Measurements from ENCODE around the gene C2orf92. TPM values are rescaled to one million over a fixed set of nuclear protein-coding genes. Genes with fewer than 3 reads are reported as not detected.

The C2orf92 gene
- total RNA-seq, 3 donors from 2014 or later, result 11.2 to 49.5 (median 27.9) TPM

DNA sequence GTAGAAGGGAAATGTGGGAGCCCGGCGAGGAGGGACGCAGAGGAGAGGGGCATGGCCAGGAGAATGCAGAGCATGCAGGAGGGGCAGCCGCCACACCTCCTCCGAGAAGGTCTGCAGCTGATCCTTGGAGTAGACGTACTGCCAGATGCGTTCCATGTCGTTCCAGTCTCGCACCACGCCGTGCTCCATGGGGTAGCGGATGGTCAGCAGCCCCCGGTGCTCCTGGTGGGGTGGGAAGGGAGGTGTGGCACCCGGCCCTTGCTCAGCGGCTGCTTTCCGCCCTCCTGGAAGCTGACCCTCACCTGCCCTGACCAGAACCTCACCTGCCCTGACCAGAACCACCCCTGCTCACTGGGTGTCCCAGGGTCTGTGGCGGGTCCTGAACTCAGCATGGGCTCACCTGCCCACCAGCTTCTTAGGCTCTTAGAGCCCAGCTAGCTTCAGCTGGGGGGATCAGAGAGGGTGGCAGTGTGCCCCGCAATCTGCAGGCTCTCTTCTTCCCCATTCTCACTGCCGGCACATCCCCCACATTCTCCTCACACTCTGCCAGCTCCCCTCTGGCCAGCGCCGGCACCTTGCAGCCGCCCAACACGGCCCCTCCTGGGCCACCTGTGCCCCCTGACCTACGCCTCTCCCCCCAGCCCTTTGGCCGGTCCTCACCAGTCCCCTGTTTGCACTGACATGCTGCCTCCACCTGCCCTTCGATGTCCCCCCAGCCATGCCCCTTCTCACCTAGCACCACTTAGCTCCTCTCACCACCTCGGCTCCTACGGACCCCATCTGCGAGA lies 10.1 kb upstream of the C2orf92 start:
- intact Hi-C loops (cut with DNase I; ENCODE audit: low total_unique reads), result no loop called here
- Histone ChIP-seq H3K9me3 (peaks cover 0 to 3% of the 10 kb centered on the region in 2 donors), H3K4me3 (no peak overlapping the region), H3K27ac (no peak overlapping the region), H3K27me3 (no peaks in the 10 kb centered on the region), H3K36me3 (peaks cover 9% of the 10 kb centered on the region), H3K4me1 (peaks cover 3 to 16% of the 10 kb centered on the region in 2 donors)
- no peak for TF ChIP-seq POLR2A (IDR thresholded peaks at IDR 0.05)
- no peak for DNase-seq (ENCODE audit: low spot score in 2 of 2)

DNA sequence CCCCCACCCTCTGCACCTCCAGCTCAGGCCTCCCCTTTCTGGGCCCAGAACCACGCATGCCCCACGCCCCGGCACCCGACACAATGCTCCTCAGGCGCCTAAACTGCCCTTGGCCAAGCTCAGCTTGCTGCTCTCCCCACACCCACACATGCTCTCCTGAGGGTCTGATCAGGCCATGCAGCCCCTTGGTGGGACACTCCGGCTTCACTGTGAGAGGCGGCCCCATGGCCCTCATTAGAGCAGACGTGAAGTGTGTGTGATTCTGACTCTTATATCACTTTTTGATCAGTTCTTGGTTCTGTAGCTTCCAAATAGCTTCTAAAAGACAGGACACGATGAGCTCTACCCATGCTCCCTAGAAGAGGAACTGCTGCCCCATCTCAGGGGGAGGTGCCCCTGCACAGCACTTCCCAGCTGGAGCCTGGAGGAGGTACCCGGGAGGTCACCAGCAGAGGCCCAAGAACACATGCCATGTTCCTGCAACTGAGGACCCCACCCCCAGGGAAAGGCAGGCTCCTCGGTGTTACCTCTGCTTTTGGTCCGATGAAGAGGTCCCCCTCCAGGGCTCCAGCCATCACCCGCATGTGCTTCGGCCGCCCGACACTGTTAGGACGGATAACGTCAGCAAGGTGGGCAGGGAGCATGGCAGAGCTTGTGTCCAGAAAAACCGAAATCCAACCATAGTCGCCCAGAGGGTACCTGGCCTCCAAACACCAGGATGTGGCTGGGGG lies 9.3 kb upstream of the C2orf92 start:
- intact Hi-C loops (cut with DNase I; ENCODE audit: low total_unique reads), result no loop called here
- peaks cover 5% of the 10 kb centered on the region for H3K36me3 ChIP-seq
- H3K4me3 ChIP-seq, result no peak overlapping the region
- no peaks in the 10 kb centered on the region for H3K27me3 ChIP-seq
- H3K9me3 ChIP-seq, result no peaks in the 10 kb centered on the region
- H3K27ac ChIP-seq, result no peak overlapping the region
- DNase-seq (ENCODE audit: low spot score in 2 of 2), result no peak
- TF ChIP-seq POLR2AphosphoS5 (IDR thresholded peaks at IDR 0.05), result no peak
- TF ChIP-seq POLR2A (IDR thresholded peaks at IDR 0.05), result no peak
- TF ChIP-seq CTCF (IDR thresholded peaks at IDR 0.05), result no peak
- peaks cover 3 to 16% of the 10 kb centered on the region in 2 donors for H3K4me1 ChIP-seq

GRCh38 chr2:97660775-97661389 lies 8.6 kb upstream of the C2orf92 start:
- Histone ChIP-seq H3K36me3 (peaks cover 5% of the 10 kb centered on the region), H3K27me3 (no peaks in the 10 kb centered on the region), H3K27ac (no peak overlapping the region), H3K4me3 (no peak overlapping the region), H3K9me3 (no peaks in the 10 kb centered on the region), H3K4me1 (peaks cover 3 to 16% of the 10 kb centered on the region in 2 donors)
- intact Hi-C loops (cut with DNase I; ENCODE audit: low total_unique reads), result no loop called here
- TF ChIP-seq POLR2AphosphoS5 (IDR thresholded peaks at IDR 0.05) (no peak), CTCF (IDR thresholded peaks at IDR 0.05) (no peak), POLR2A (IDR thresholded peaks at IDR 0.05) (no peak)
- no peak for DNase-seq (ENCODE audit: low spot score in 2 of 2)

DNA sequence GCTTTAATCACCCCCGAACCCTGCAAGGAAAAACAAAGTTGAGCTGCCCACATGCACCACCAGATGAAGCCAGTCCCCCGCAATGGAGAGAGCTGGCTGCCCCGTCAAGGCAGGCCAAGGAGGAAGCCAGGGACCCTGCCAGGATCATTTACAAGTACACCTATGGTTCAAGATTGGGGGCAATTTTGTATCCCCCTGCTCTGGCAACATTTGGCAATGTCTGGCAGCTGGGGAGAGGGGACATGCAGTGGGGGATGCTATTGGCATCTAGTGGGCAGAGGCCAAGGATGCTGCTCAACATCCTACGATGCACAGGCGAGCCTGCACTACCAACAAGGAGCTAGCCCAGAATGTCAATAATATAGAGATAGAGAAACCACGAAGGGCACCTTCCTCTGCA lies 7.6 kb upstream of the C2orf92 start:
- Histone ChIP-seq H3K36me3 (peaks cover 5% of the 10 kb centered on the region), H3K4me3 (peak overlapping the region in 2 of 3 donors; percentile 77 to 81), H3K27ac (peak overlapping the region; percentile 21 to 98), H3K9me3 (no peaks in the 10 kb centered on the region), H3K27me3 (no peaks in the 10 kb centered on the region), H3K4me1 (peaks cover 3 to 16% of the 10 kb centered on the region in 2 donors)
- TF ChIP-seq POLR2A (IDR thresholded peaks at IDR 0.05) (no peak), CTCF (IDR thresholded peaks at IDR 0.05) (no peak), POLR2AphosphoS5 (IDR thresholded peaks at IDR 0.05) (no peak)
- DNase-seq (ENCODE audit: low spot score in 2 of 2), result no peak
- intact Hi-C loops (cut with DNase I; ENCODE audit: low total_unique reads), result no loop called here

- peaks cover 5% of the 10 kb centered on the region for H3K36me3 ChIP-seq
- H3K27me3 ChIP-seq, result no peaks in the 10 kb centered on the region
- intact Hi-C loops (cut with DNase I; ENCODE audit: low total_unique reads), result no loop called here
- H3K4me3 ChIP-seq, result peak overlapping the region; percentile 73 to 81 (median 77)
- TF ChIP-seq POLR2AphosphoS5 (IDR thresholded peaks at IDR 0.05), result no peak
- TF ChIP-seq POLR2A (IDR thresholded peaks at IDR 0.05), result no peak
- no peak for TF ChIP-seq CTCF (IDR thresholded peaks at IDR 0.05)
- H3K4me1 ChIP-seq, result peaks cover 3 to 16% of the 10 kb centered on the region in 2 donors
- DNase-seq (ENCODE audit: low spot score in 2 of 2), result no peak
- peak overlapping the region; percentile 97 to 98 for H3K27ac ChIP-seq
- no peaks in the 10 kb centered on the region for H3K9me3 ChIP-seq
Measured at GRCh38 chr2:97662386-97662894, 7.1 kb upstream of the C2orf92 start.

Data from breast epithelium (tissue), 4 donors.